Inflammatory macrophage treated with lipopolysaccharide for 1 hour (primary cell): Measurements from ENCODE around the gene ATP1B3.
A peak's percentile ranks its signal among the peaks of the same experiment; 100 is the strongest.

Experiments used
- DNase-seq, 2 donors: peaks; one replicate each; pipeline ENCODE4 v3.0.0-alpha.2; 2020 to 2022

ATP1B3 gene

GRCh38 chr3:141860766-141861513, 15.5 kb upstream of the ATP1B3 start:
- DNase-seq: no peak

GRCh38 chr3:141862279-141862816, 14.1 kb upstream of the ATP1B3 start:
- no peak for DNase-seq

GRCh38 chr3:141863491-141863890, 13.0 kb upstream of the ATP1B3 start:
- peak; percentile 90 to 98 for DNase-seq

GRCh38 chr3:141864281-141864970, 12.0 kb upstream of the ATP1B3 start:
- DNase-seq: peak; percentile 79 to 83

GRCh38 chr3:141865101-141865500, 11.3 kb upstream of the ATP1B3 start:
- DNase-seq: no peak

- no peak for DNase-seq
These were observed 6.3 kb upstream of the ATP1B3 start for GRCh38 chr3:141870091-141870687.

- DNase-seq: peak; percentile 74 to 94
These were observed 1.0 kb upstream of the ATP1B3 start for GRCh38 chr3:141875374-141875892.

- DNase-seq: peak; percentile 57 to 66
These were observed 506 bp upstream of the ATP1B3 start for GRCh38 chr3:141875893-141876380.

- DNase-seq: peak; percentile 82 to 84
These were observed 613 bp downstream of the ATP1B3 start for GRCh38 chr3:141876891-141877621.

GRCh38 chr3:141877911-141878310, 1.5 kb downstream of the ATP1B3 start:
- no peak for DNase-seq

GRCh38 chr3:141878326-141878725, 1.9 kb downstream of the ATP1B3 start:
- DNase-seq: peak in 1 of 2 donors; percentile 40

GRCh38 chr3:141878817-141879216, 2.4 kb downstream of the ATP1B3 start:
- no peak for DNase-seq

GRCh38 chr3:141881702-141882101, 5.3 kb downstream of the ATP1B3 start:
- DNase-seq: no peak

- no peak for DNase-seq
These were observed 10.6 kb downstream of the ATP1B3 start for GRCh38 chr3:141887051-141887450.

GRCh38 chr3:141888548-141888947, 12.1 kb downstream of the ATP1B3 start:
- peak in 1 of 2 donors; percentile 12 for DNase-seq

- peak; percentile 50 to 74 for DNase-seq
These were observed 18.2 kb downstream of the ATP1B3 start for GRCh38 chr3:141894524-141895176.

GRCh38 chr3:141895731-141896130, 19.3 kb downstream of the ATP1B3 start:
- no peak for DNase-seq

- no peak for DNase-seq
These were observed 22.5 kb downstream of the ATP1B3 start for GRCh38 chr3:141898908-141899307.

- no peak for DNase-seq
These were observed 23.9 kb downstream of the ATP1B3 start for GRCh38 chr3:141900343-141900742.

- no peak for DNase-seq
These were observed 25.5 kb downstream of the ATP1B3 start for GRCh38 chr3:141901914-141902313.

- no peak for DNase-seq
These were observed 27.8 kb downstream of the ATP1B3 start for GRCh38 chr3:141904203-141904602.

- DNase-seq: no peak
These were observed 28.7 kb downstream of the ATP1B3 start for GRCh38 chr3:141905129-141905528.
